MM.1S (cell line): Measurements from ENCODE around the gene ACTR3.
"Not testable (repeated sequence)": the region's sequence is repeated elsewhere in the genome, so short reads cannot be mapped to it uniquely, and the experiment has no call there.

ENCODE experiments used
- CTCF ChIP-seq: fragments of 300-600 bp; sonication (generic); IDR thresholded peaks from 2 replicates; pipeline ENCODE4 v1.5.1; 2016; ENCODE audit warnings: antibody characterized with exemption, low read length, mixed read lengths
- EZH2 ChIP-seq: fragments of 300-600 bp; sonication (generic); optimal IDR thresholded peaks from 2 replicates; pipeline ENCODE3; 2017; ENCODE audit warnings: low read depth, mild to moderate bottlenecking, antibody characterized with exemption, low read length, mixed read lengths
- EZH2phosphoT487 ChIP-seq: fragments of 300-600 bp; sonication (generic); IDR thresholded peaks from 2 replicates; pipeline ENCODE4 v1.6.1; 2018; ENCODE audit warnings: antibody characterized with exemption, low read length

- TF ChIP-seq CTCF, EZH2, EZH2phosphoT487: not testable (repeated sequence)
These were observed 46.2 kb upstream of the ACTR3 start for GRCh38 chr2:113843737-113844050.
